Epithelial cell of esophagus (primary cell): ENCODE measurements around the gene SMYD3.
A peak's percentile ranks its signal among the peaks of the same experiment; 100 is the strongest.

Source experiments
- DNase-seq: peaks from one replicate; pipeline ENCODE4 v3.0.0; 2010; ENCODE audit warnings: low read depth
- H3K4me3 ChIP-seq: 2 replicates; pipeline ENCODE4 v1.5.1; 2011; ENCODE audit warnings: mild to moderate bottlenecking, low read length, control low read depth
- CTCF ChIP-seq: IDR thresholded peaks from 2 replicates; pipeline ENCODE4 v1.5.1; 2011; ENCODE audit warnings: low read depth, mild to moderate bottlenecking, low read length, control low read depth, inconsistent platforms; ENCODE audit not compliant: insufficient read depth; ENCODE audit errors: missing control alignments

SMYD3 gene

GRCh38 chr1:245855846-245856730 lies 651.0 kb downstream of the SMYD3 start:
- no peak overlapping the region for H3K4me3 ChIP-seq
- no peak for TF ChIP-seq CTCF
- DNase-seq, result no peak

GRCh38 chr1:245853291-245853690 lies 653.8 kb downstream of the SMYD3 start:
- no peak overlapping the region for H3K4me3 ChIP-seq
- no peak for DNase-seq
- no peak for TF ChIP-seq CTCF

- H3K4me3 ChIP-seq, result no peak overlapping the region
- DNase-seq, result no peak
- no peak for TF ChIP-seq CTCF
Observed at GRCh38 chr1:245843101-245843500, 664.0 kb downstream of the SMYD3 start.

GRCh38 chr1:245842106-245842505 lies 665.0 kb downstream of the SMYD3 start:
- no peak for TF ChIP-seq CTCF
- no peak for DNase-seq
- no peak overlapping the region for H3K4me3 ChIP-seq

GRCh38 chr1:245840971-245841370 lies 666.1 kb downstream of the SMYD3 start:
- H3K4me3 ChIP-seq, result no peak overlapping the region
- no peak for TF ChIP-seq CTCF
- no peak for DNase-seq

- no peak for TF ChIP-seq CTCF
- H3K4me3 ChIP-seq, result no peak overlapping the region
- peak; percentile 45 for DNase-seq
Observed at GRCh38 chr1:245837718-245838117, 669.4 kb downstream of the SMYD3 start.

GRCh38 chr1:245835386-245835785 lies 671.7 kb downstream of the SMYD3 start:
- TF ChIP-seq CTCF, result no peak
- no peak overlapping the region for H3K4me3 ChIP-seq
- no peak for DNase-seq
